Neural progenitor cell (in vitro differentiated cells): ENCODE measurements around the gene CFAP20DC. TPM values are rescaled to one million over a fixed set of nuclear protein-coding genes. Genes with fewer than 3 reads are reported as not detected.

Experiments used
- DNase-seq: peaks from one replicate; pipeline ENCODE4 v3.0.0-alpha.2; 2016; ENCODE audit warnings: low spot score
- H2AFZ ChIP-seq: fragments of 200-600 bp; sonication (generic); replicated peaks from 2 replicates; pipeline ENCODE4 v1.6.1; 2016; ENCODE audit warnings: antibody characterized with exemption
- H3F3A ChIP-seq: fragments of 200-600 bp; sonication (generic); 2 replicates; pipeline ENCODE4 v1.6.1; 2016; ENCODE audit warnings: antibody characterized with exemption, low read depth
- H3K27ac ChIP-seq: fragments of 200-600 bp; sonication (generic); 2 replicates; pipeline ENCODE4 v1.5.1; 2016; ENCODE audit warnings: mild to moderate bottlenecking
- H3K27me3 ChIP-seq: fragments of 200-600 bp; sonication (generic); 2 replicates; pipeline ENCODE4 v1.6.1; 2016; ENCODE audit warnings: mild to moderate bottlenecking, moderate library complexity
- H3K36me3 ChIP-seq: fragments of 200-600 bp; sonication (generic); 2 replicates; pipeline ENCODE4 v1.5.1; 2016
- H3K4me1 ChIP-seq: fragments of 200-600 bp; sonication (generic); 2 replicates; pipeline ENCODE4 v1.6.1; 2016; ENCODE audit warnings: mixed run types
- H3K4me2 ChIP-seq: fragments of 200-600 bp; sonication (generic); 2 replicates; pipeline ENCODE4 v1.6.1; 2016
- H3K4me3 ChIP-seq: fragments of 200-600 bp; sonication (generic); 2 replicates; pipeline ENCODE4 v1.5.1; 2016
- H3K79me2 ChIP-seq: fragments of 200-600 bp; sonication (generic); 2 replicates; pipeline ENCODE4 v1.6.1; 2016; ENCODE audit warnings: low read depth
- H3K9ac ChIP-seq: fragments of 200-600 bp; sonication (generic); 2 replicates; pipeline ENCODE4 v1.6.1; 2016
- H3K9me3 ChIP-seq: fragments of 200-600 bp; sonication (generic); 2 replicates; pipeline ENCODE4 v1.5.1; 2016; ENCODE audit warnings: low read depth
- H4K20me1 ChIP-seq: fragments of 200-600 bp; sonication (generic); 2 replicates; pipeline ENCODE4 v1.6.1; 2016; ENCODE audit warnings: low read depth
- H3K27ac Mint-ChIP-seq: 3 replicates; pipeline ENCODE4 v1.8.0; 2021; ENCODE audit warnings: mixed read lengths
- H3K27me3 Mint-ChIP-seq: 2 replicates; pipeline ENCODE4 v1.8.0; 2022; ENCODE audit warnings: low read depth, mild to moderate bottlenecking, inconsistent platforms, moderate library complexity, mixed read lengths; ENCODE audit not compliant: insufficient read depth
- H3K36me3 Mint-ChIP-seq: 3 replicates; pipeline ENCODE4 v1.8.0; 2021; ENCODE audit warnings: mixed read lengths
- H3K4me1 Mint-ChIP-seq: 3 replicates; pipeline ENCODE4 v1.8.0; 2021; ENCODE audit warnings: mixed read lengths
- H3K4me3 Mint-ChIP-seq: 3 replicates; pipeline ENCODE4 v1.8.0; 2021; ENCODE audit warnings: mild to moderate bottlenecking, moderate library complexity, mixed read lengths
- H3K9me3 Mint-ChIP-seq: 3 replicates; pipeline ENCODE4 v1.8.0; 2020; ENCODE audit warnings: mixed read lengths
- CTCF ChIP-seq: fragments of 200-600 bp; sonication (generic); IDR thresholded peaks from 2 replicates; pipeline ENCODE4 v1.5.1; 2017; ENCODE audit warnings: antibody characterized with exemption, mild to moderate bottlenecking
- EZH2 ChIP-seq: fragments of 200-600 bp; sonication (generic); IDR thresholded peaks from 2 replicates; pipeline ENCODE4 v1.6.1; 2017; ENCODE audit warnings: antibody characterized with exemption, mild to moderate bottlenecking, moderate library complexity
- EZH2phosphoT487 ChIP-seq: fragments of 200-600 bp; sonication (generic); IDR thresholded peaks from 2 replicates; pipeline ENCODE4 v1.6.1; 2017; ENCODE audit warnings: antibody characterized with exemption
- total RNA-seq: library from RNA; depleted of rRNA; stranded (reverse); fragments of >200 nt; gene quantifications from 2 replicates; pipeline ENCODE4 v1.2.3, GENCODE V29; 2015; ENCODE audit warnings: low replicate concordance

Gene CFAP20DC
- total RNA-seq, 1 donor from 2014 or later = 14.0 TPM

DNA sequence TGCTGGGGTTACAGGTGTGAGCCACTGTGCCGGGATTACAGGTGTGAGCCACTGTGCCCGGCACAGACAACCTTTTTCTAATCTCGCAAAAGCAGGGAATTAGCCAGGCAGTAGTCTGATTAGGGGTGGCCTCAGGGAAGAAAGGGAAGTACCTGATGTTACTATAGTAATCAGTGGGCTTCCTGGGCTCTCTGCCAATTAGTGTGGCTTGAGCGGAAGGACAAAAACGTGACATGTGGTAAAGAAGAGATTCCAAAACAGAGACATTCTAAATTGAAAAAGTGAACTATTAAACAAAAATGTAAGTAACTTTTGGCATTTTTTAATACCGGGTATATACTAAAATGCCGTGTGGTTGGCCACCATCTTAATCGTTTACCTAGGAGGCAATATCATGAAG, 48.1 kb downstream of the CFAP20DC start:
- no peak overlapping the region for H3K4me2 ChIP-seq
- Mint-ChIP-seq H3K4me1 (peaks cover 2% of the 10 kb centered on the region), H3K36me3 (no peaks in the 10 kb centered on the region), H3K27me3 (no peaks in the 10 kb centered on the region), H3K27ac (no peak overlapping the region), H3K9me3 (no peaks in the 10 kb centered on the region), H3K4me3 (no peak overlapping the region)
- no peaks in the 10 kb centered on the region for H3K27me3 ChIP-seq
- H3K4me3 ChIP-seq = no peak overlapping the region
- H3K9me3 ChIP-seq = no peaks in the 10 kb centered on the region
- no peaks in the 10 kb centered on the region for H3F3A ChIP-seq
- H4K20me1 ChIP-seq = no peaks in the 10 kb centered on the region
- no peaks in the 10 kb centered on the region for H3K4me1 ChIP-seq
- no peaks in the 10 kb centered on the region for H3K36me3 ChIP-seq
- H3K27ac ChIP-seq = no peak overlapping the region
- no peak for DNase-seq
- TF ChIP-seq EZH2phosphoT487 (no peak), EZH2 (no peak), CTCF (no peak)
- no peak overlapping the region for H2AFZ ChIP-seq
- no peak overlapping the region for H3K9ac ChIP-seq
- H3K79me2 ChIP-seq = no peaks in the 10 kb centered on the region

DNA sequence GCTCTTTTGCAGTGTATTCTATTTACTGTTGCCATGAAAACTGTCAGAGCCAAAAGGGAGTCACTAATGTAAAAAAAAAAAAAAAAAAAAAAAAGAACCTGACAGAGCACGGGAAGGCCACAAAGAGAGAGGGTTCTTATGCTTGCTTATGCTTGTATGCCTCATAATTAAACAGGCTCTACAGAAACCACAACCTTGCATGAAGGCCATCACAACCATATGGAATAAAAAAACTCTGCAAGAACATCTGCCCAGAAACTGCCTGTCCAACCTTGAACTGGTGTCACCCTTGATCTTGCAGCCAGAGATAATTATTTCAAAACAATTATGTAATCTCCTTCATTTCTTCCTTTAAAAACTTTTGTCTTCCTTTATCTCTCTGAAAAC, 50.1 kb downstream of the CFAP20DC start:
- Histone ChIP-seq H3K4me2 (no peak overlapping the region), H3K79me2 (no peaks in the 10 kb centered on the region), H2AFZ (no peak overlapping the region), H3K4me3 (no peak overlapping the region), H3K27ac (no peak overlapping the region), H3K9me3 (no peaks in the 10 kb centered on the region), H3K27me3 (no peaks in the 10 kb centered on the region), H3K36me3 (no peaks in the 10 kb centered on the region), H3K9ac (no peak overlapping the region), H3F3A (no peaks in the 10 kb centered on the region), H3K4me1 (no peaks in the 10 kb centered on the region), H4K20me1 (no peaks in the 10 kb centered on the region)
- Mint-ChIP-seq H3K4me1 (no peaks in the 10 kb centered on the region), H3K27me3 (no peaks in the 10 kb centered on the region), H3K9me3 (no peaks in the 10 kb centered on the region), H3K27ac (no peak overlapping the region), H3K36me3 (no peaks in the 10 kb centered on the region), H3K4me3 (no peak overlapping the region)
- no peak for TF ChIP-seq CTCF
- TF ChIP-seq EZH2phosphoT487 = no peak
- TF ChIP-seq EZH2 = no peak
- DNase-seq = no peak

DNA sequence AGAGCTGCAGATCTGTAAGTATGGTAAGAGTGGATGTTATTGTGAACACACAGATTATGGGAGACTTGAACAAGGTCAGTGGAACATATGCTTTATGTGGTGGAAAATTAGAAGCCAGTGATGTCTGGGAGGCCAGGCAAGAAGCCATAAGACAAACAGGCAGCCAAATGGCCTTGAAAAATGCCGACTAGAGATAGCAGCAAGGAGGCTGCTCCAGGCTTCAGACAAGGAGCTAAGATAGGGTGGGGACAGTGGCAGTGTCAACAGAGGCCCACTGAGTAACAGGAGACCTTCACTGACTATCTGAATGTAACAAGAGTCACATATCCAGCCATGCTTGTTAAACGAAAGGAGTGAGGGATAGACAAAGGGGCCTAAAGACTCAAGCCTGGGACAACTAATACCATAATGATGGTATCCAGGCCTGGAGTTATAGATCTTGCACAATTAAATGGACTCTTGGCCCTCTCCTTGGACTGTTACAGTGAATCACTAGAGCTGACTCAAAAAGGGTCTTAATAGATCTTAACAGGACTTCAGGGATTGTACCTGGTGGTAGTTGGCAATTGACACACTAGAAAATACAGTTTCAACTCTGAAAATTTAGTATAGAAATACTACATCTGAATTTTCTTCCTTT, 50.6 kb downstream of the CFAP20DC start:
- Mint-ChIP-seq H3K4me3 (no peak overlapping the region), H3K36me3 (no peaks in the 10 kb centered on the region), H3K27me3 (no peaks in the 10 kb centered on the region), H3K4me1 (no peaks in the 10 kb centered on the region), H3K9me3 (no peaks in the 10 kb centered on the region), H3K27ac (no peak overlapping the region)
- H3K27ac ChIP-seq = no peak overlapping the region
- H3K9ac ChIP-seq = no peak overlapping the region
- no peak overlapping the region for H3K4me3 ChIP-seq
- no peaks in the 10 kb centered on the region for H3K9me3 ChIP-seq
- TF ChIP-seq EZH2phosphoT487 (no peak), EZH2 (no peak), CTCF (no peak)
- DNase-seq = no peak
- peaks cover 4% of the 10 kb centered on the region for H3K4me1 ChIP-seq
- no peaks in the 10 kb centered on the region for H3F3A ChIP-seq
- H4K20me1 ChIP-seq = no peaks in the 10 kb centered on the region
- H2AFZ ChIP-seq = no peak overlapping the region
- no peaks in the 10 kb centered on the region for H3K36me3 ChIP-seq
- H3K4me2 ChIP-seq = no peak overlapping the region
- no peaks in the 10 kb centered on the region for H3K79me2 ChIP-seq
- H3K27me3 ChIP-seq = no peaks in the 10 kb centered on the region
